Measurements from ENCODE around the gene ARHGEF19. TPM values are rescaled to one million over a fixed set of nuclear protein-coding genes. Genes with fewer than 3 reads are reported as not detected.

ARHGEF19 gene
- total and polyA plus RNA-seq, 3 donors from 2014 or later: 6.0 to 10.1 (median 8.5) TPM

DNA sequence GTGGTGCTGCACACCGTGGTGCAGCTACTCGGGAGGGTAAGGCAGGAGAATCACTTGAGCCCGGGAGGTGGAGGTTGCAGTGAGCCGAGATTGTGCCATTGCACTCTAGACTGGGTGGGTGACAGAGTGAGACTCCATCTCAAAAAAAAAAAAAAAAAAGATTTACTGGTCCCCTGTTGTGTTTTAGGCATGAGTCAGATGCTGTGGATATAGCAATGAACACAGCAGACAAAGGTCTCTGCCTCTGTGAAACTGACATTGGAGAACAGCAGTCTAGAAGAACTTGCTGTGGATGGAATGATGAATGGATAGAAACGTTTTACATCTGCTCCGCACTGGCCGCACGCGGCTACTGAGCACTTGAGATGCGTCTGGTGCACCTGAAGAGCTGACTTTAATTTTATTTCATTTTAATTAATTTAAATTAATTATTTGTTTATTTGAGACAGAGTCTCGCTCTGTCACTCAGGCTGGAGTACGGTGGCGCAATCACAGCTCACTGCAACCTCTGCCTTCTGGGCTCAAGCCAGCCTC lies 32.1 kb downstream of the ARHGEF19 start:
- Histone ChIP-seq H3K9me3 (no peaks in the 10 kb centered on the region), H3K27ac (peak overlapping the region in 1 of 2 donors; percentile 82), H3K4me3 (no peak overlapping the region), H3K4me1 (peaks cover 25% of the 10 kb centered on the region), H3K27me3 (no peaks in the 10 kb centered on the region), H3K36me3 (ENCODE audit: low read depth, missing control alignments) (no peaks in the 10 kb centered on the region)
- TF ChIP-seq POLR2A (IDR thresholded peaks at IDR 0.05): no peak
- TF ChIP-seq, protein P1, sequence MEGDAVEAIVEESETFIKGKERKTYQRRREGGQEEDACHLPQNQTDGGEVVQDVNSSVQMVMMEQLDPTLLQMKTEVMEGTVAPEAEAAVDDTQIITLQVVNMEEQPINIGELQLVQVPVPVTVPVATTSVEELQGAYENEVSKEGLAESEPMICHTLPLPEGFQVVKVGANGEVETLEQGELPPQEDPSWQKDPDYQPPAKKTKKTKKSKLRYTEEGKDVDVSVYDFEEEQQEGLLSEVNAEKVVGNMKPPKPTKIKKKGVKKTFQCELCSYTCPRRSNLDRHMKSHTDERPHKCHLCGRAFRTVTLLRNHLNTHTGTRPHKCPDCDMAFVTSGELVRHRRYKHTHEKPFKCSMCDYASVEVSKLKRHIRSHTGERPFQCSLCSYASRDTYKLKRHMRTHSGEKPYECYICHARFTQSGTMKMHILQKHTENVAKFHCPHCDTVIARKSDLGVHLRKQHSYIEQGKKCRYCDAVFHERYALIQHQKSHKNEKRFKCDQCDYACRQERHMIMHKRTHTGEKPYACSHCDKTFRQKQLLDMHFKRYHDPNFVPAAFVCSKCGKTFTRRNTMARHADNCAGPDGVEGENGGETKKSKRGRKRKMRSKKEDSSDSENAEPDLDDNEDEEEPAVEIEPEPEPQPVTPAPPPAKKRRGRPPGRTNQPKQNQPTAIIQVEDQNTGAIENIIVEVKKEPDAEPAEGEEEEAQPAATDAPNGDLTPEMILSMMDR (IDR thresholded peaks at IDR 0.05): no peak
- WGBS, 2 donors: 83 to 84% methylated on average over 10 to 13 of the region's 13 CpGs
- intact Hi-C loops (cut with DNase I; ENCODE audit: low total_unique reads): no loop called here
- no peak for DNase-seq

DNA sequence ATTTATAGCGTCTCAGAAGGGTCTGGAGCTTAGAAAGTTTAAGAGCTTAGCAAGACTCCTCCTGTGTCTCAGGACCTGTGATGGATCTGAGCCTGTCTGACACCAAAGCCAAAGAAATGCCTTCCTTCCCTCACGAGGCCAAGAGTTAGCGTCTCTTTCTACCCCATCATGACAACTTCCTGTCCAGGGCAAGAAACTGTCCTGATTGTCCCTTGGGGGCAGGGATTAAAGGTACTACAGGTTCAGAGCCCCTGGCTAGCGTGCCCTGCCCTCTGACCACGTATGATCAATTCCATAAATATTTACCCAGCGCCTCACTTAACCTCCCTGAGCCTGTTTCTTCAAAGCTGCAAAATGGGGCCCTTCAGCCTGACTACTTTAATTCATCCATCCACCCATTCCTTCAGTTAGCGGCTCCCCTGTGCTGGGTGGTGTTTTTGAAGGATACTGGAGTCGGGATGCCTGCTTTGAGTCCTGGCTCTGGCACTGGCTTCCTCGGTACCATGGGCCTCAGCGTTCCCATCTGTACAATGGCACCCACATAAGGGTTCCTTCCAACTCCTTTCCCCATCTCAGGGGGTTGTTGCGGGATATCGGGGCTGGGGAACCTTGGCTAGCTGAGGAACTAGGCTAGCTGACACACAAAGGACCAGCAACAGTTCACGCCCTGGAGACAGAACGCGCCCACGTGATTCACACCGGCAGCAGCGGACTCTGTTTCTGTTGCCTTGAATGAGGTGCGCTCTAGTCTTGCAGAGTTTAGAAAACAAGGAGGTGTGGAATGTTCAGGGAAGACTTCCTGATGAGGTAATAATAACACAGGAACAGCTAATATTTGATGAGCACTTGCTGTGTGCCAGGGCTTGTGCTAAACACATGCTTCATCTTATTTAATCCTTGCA lies 33.6 kb downstream of the ARHGEF19 start:
- no peak for TF ChIP-seq POLR2A (IDR thresholded peaks at IDR 0.05)
- TF ChIP-seq, protein P1 (IDR thresholded peaks at IDR 0.05): no peak
- DNase-seq: no peak
- H3K4me1 ChIP-seq: peaks cover 38% of the 10 kb centered on the region
- H3K27ac ChIP-seq: no peak overlapping the region
- intact Hi-C loops (cut with DNase I; ENCODE audit: low total_unique reads): no loop called here
- H3K4me3 ChIP-seq: no peak overlapping the region
- no peaks in the 10 kb centered on the region for H3K36me3 ChIP-seq (ENCODE audit: low read depth, missing control alignments)
- no peaks in the 10 kb centered on the region for H3K27me3 ChIP-seq
- H3K9me3 ChIP-seq: no peaks in the 10 kb centered on the region
- WGBS, 2 donors: 90 to 92% methylated on average over 19 of the region's 19 CpGs

DNA sequence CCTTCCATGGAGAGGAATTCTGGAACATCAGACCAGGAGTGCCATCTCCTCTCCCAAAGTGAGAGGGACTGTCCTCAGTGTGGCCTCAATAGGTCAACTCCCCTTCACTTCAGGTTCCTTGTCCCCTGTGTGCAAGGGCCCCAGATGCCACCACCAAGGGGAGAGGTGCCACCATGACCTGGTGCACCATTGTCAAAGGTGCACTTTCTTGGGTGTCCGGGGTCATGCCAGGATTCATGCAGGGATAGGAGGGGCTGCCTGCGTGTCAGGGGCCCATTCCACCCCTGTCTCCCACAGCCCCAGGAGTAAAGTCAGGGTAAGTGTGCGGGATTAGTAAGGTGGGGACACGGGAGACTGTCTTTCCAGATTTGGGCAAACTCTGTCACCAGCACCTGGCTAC lies 35.1 kb downstream of the ARHGEF19 start:
- Histone ChIP-seq H3K4me3 (no peak overlapping the region), H3K36me3 (ENCODE audit: low read depth, missing control alignments) (no peaks in the 10 kb centered on the region), H3K27ac (peak overlapping the region in 1 of 2 donors; percentile 89), H3K27me3 (no peaks in the 10 kb centered on the region), H3K9me3 (no peaks in the 10 kb centered on the region), H3K4me1 (peaks cover 42% of the 10 kb centered on the region)
- TF ChIP-seq, protein P1 (IDR thresholded peaks at IDR 0.05): no peak
- no peak for TF ChIP-seq POLR2A (IDR thresholded peaks at IDR 0.05)
- DNase-seq: no peak
- intact Hi-C loops (cut with DNase I; ENCODE audit: low total_unique reads): no loop called here
- WGBS, 2 donors: 94 to 100% methylated on average over 3 to 4 of the region's 4 CpGs

DNA sequence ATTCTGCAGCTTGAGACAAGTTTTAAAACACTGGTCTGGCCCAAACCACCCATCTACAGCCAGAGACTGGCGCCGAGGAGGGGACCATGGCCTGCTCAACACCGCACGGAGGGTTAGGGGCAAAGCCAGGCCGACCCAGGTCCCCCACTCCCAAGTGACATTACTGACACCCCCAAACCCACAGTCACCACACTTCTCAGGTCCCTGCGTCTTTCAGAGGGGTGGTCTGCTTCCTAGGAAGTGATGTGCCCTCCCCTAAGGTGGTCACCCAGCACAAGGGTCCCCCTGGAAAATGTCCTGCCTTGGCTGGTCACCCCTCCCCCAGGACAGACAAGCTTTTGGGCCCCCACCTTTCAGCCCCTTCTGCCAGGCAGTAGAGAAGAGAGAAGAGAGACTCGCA lies 35.8 kb downstream of the ARHGEF19 start:
- no peaks in the 10 kb centered on the region for H3K36me3 ChIP-seq (ENCODE audit: low read depth, missing control alignments)
- H3K27ac ChIP-seq: peak overlapping the region; percentile 76 to 89
- TF ChIP-seq POLR2A (IDR thresholded peaks at IDR 0.05): no peak
- TF ChIP-seq, protein P1 (IDR thresholded peaks at IDR 0.05): no peak
- H3K4me1 ChIP-seq: peaks cover 40% of the 10 kb centered on the region
- intact Hi-C loops (cut with DNase I; ENCODE audit: low total_unique reads): no loop called here
- no peak for DNase-seq
- WGBS, 2 donors: 76 to 81% methylated on average over 7 of the region's 7 CpGs
- H3K27me3 ChIP-seq: no peaks in the 10 kb centered on the region
- H3K9me3 ChIP-seq: no peaks in the 10 kb centered on the region
- H3K4me3 ChIP-seq: no peak overlapping the region

Measured in testis (tissue), 3 donors.